Colonic mucosa (tissue), 4 donors: ENCODE results near the gene FBXL5. TPM values are rescaled to one million over a fixed set of nuclear protein-coding genes. Genes with fewer than 3 reads are reported as not detected.

Source experiments
- DNase-seq: peaks from one replicate; pipeline ENCODE4 v3.0.0-alpha.2; 2020
- H3K27ac ChIP-seq: fragments of 200-600 bp; one replicate; pipeline ENCODE4 v1.8.0; 2021
- H3K27me3 ChIP-seq: fragments of 200-600 bp; one replicate; pipeline ENCODE4 v1.8.0; 2021
- H3K36me3 ChIP-seq: fragments of 200-600 bp; one replicate; pipeline ENCODE4 v1.8.0; 2021
- H3K4me1 ChIP-seq: fragments of 200-600 bp; one replicate; pipeline ENCODE4 v1.8.0; 2021; ENCODE audit warnings: mild to moderate bottlenecking
- H3K4me3 ChIP-seq: fragments of 200-600 bp; one replicate; pipeline ENCODE4 v1.8.0; 2021
- H3K9ac ChIP-seq, 2 donors: one replicate each; pipeline ENCODE4 v1.7.0; 2013; ENCODE audit warnings: control low read depth in 2 of 2, low read depth in 2 of 2, low read length in 2 of 2
- H3K9me3 ChIP-seq: fragments of 200-600 bp; one replicate; pipeline ENCODE4 v1.8.0; 2021
- intact Hi-C: fragments of 100-400 bp; cut with DNase I; formaldehyde crosslinking; loops from one replicate; pipeline ENCODE4 v1.14.1; 2022
- total RNA-seq, 2 donors: library from RNA; stranded (reverse); fragmentation: NEBNext Ultra II Directional in 1 of 2; extraction: Animal tissue kit (Norgen Biotek cat#: 25700) in 1 of 2; gene quantifications; one replicate each; pipeline ENCODE4 v1.2.1, GENCODE V29; 2021
- TF ChIP-seq, protein P1 (sequence below): fragments of 200-600 bp; IDR thresholded peaks from one replicate; pipeline ENCODE4 v1.8.0; 2022; ENCODE audit warnings: antibody characterized with exemption, mild to moderate bottlenecking
- donor health status: healthy.
- donor health status: DM: no; HTN: no; CAD: no.
- donor health status: DM: no; HTN: no; CAD: no.

FBXL5 gene
- total RNA-seq, 2 donors from 2014 or later = 43.4 to 52.1 TPM

DNA sequence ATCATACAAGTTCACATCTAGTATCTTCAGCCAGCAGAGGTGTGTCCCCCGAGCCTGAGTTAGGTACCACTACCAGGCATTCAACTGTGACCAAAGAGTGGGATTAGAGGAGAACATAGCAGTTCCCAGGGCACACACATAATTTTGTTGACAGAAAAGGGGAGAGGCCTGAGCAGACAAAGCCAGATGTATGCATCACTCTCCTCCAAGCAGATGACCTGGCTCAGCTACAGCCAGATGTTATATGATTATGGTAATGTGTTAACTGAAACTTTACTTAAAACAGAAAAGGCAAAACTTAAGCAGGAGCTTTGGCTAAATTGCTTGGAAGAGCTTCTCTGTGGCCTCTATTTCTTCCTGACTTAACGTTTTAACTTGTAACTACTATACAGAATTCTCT lies 96.6 kb downstream of the FBXL5 start:
- TF ChIP-seq, protein P1, sequence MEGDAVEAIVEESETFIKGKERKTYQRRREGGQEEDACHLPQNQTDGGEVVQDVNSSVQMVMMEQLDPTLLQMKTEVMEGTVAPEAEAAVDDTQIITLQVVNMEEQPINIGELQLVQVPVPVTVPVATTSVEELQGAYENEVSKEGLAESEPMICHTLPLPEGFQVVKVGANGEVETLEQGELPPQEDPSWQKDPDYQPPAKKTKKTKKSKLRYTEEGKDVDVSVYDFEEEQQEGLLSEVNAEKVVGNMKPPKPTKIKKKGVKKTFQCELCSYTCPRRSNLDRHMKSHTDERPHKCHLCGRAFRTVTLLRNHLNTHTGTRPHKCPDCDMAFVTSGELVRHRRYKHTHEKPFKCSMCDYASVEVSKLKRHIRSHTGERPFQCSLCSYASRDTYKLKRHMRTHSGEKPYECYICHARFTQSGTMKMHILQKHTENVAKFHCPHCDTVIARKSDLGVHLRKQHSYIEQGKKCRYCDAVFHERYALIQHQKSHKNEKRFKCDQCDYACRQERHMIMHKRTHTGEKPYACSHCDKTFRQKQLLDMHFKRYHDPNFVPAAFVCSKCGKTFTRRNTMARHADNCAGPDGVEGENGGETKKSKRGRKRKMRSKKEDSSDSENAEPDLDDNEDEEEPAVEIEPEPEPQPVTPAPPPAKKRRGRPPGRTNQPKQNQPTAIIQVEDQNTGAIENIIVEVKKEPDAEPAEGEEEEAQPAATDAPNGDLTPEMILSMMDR = no peak

DNA sequence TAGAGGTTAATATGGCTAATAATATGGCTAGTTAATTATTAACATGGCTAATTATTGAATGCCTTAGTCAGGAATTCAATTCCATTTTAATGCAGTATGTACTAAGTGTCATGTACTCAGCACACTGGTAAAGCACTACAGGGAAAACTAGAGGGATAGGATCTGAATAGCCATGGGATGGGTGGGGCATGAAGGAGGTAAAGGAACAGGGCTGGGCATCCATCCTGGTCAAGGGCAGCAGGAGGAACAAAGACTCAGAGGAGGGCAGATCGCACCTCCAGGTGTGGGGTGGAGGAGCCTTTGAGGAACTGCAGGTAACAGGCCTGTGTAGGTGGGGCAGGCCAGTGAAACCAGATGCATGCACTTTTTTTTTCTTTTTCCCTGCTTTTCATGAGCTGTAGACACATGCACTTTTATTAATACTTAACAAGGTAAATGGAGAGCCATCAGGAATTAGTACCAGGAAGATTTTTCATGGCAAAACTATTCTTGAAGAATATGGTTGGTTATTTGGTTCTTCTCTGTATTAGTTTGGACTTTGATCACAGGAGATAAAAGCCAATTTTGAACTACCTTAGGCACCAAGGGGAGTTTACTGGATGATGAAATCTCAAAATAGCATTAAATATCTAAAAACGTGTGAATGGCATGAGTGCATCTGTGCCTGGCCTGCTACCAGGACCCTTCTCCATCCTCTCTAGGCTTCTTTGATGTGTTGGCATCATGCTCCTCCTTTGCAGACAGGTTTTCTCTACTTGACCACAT lies 97.2 kb downstream of the FBXL5 start:
- Histone ChIP-seq H3K9me3 (no peaks in the 10 kb centered on the region), H3K9ac (no peak overlapping the region), H3K27ac (no peak overlapping the region), H3K27me3 (no peaks in the 10 kb centered on the region), H3K4me3 (no peak overlapping the region), H3K4me1 (no peaks in the 10 kb centered on the region), H3K36me3 (no peaks in the 10 kb centered on the region)
- intact Hi-C loops = no loop called here
- DNase-seq = peak; percentile 50
- TF ChIP-seq, protein P1 = no peak

More for the DNA sequence above, 96.6 kb downstream of the FBXL5 start:
- Histone ChIP-seq H3K4me3 (no peak overlapping the region), H3K36me3 (no peaks in the 10 kb centered on the region), H3K27ac (no peak overlapping the region), H3K4me1 (no peaks in the 10 kb centered on the region), H3K9ac (no peak overlapping the region), H3K27me3 (no peaks in the 10 kb centered on the region), H3K9me3 (no peaks in the 10 kb centered on the region)
- no peak for DNase-seq
- intact Hi-C loops = no loop called here

DNA sequence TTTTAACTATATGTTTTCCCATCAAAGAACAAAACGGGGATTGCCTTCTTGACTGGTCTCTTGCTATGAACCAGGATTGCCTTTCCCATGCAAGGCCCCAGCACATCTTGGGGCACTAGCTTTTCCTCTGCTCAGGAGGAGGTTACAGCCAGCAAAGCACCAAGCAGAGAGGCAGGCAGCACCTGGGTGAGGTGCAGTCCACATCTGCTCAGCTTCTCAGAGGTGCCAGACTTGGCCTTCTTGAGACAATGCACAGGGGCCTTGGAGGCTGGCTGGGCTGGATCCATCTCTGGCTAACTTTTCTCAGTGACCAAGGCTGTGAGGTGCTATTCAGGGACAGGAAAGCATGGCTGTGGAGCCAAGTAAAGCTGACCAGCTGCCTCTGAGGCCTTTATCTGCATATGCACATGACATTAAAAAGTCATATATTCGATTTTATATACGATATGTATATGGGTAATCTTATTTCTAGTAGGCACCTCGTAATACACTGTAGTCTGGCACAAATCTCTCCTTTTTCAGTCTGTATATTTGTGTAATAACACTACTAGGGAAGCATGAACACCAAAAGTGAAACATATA lies 98.6 kb downstream of the FBXL5 start:
- no peaks in the 10 kb centered on the region for H3K4me1 ChIP-seq
- H3K27me3 ChIP-seq = no peaks in the 10 kb centered on the region
- DNase-seq = no peak
- H3K36me3 ChIP-seq = no peaks in the 10 kb centered on the region
- TF ChIP-seq, protein P1 = no peak
- no peaks in the 10 kb centered on the region for H3K9me3 ChIP-seq
- no peak overlapping the region for H3K9ac ChIP-seq
- no peak overlapping the region for H3K4me3 ChIP-seq
- intact Hi-C loops = no loop called here
- H3K27ac ChIP-seq = no peak overlapping the region

Other genes starting within 250 kb of the FBXL5 start
- 1 to 10 TPM in 1 of 2 donors, under 1 TPM in 1; 0.94 to 4.2 TPM for gene C1QTNF7, start 227.3 kb downstream of the FBXL5 start, total RNA-seq
- gene CC2D2A, start 185.5 kb downstream of the FBXL5 start, total RNA-seq = 1 to 10 TPM; 2.6 to 8.3 TPM
- gene FAM200B, start 26.5 kb upstream of the FBXL5 start, total RNA-seq = 10 to 100 TPM; 27.3 to 32.2 TPM
- 10 to 100 TPM in 1 of 2 donors, 1 to 10 TPM in 1; 9.2 to 12.4 TPM for gene BST1, start 47.7 kb upstream of the FBXL5 start, total RNA-seq
- 1 to 10 TPM; 2.5 to 2.6 TPM for gene CD38, start 123.0 kb upstream of the FBXL5 start, total RNA-seq